ENCODE results near the gene SPTLC3. TPM values are rescaled to one million over a fixed set of nuclear protein-coding genes. Genes with fewer than 3 reads are reported as not detected.

SPTLC3 gene
- total and polyA plus RNA-seq, 2 of the 13 experiments (the other 11 are each of a cell fraction or from before 2014, with no cell fraction given), result 20.5 to 95.6 TPM

- TF ChIP-seq ZUFSP (CRISPR knock-in tag; IDR thresholded peaks at IDR 0.05; ENCODE audit: borderline replicate concordance) (no peak), TEAD3 (CRISPR knock-in tag; optimal IDR thresholded peaks at IDR 0.05; ENCODE audit: borderline replicate concordance) (no peak), GTF3A (CRISPR knock-in tag; conservative IDR thresholded peaks at IDR 0.05) (no peak), NCOA2 (CRISPR knock-in tag; IDR thresholded peaks at IDR 0.05) (no peak), MAFF (IDR thresholded peaks at IDR 0.05; ENCODE audit: low read depth, low read length) (peak; percentile 64; the same call in 1 of the 2 replicates), NFAT5 (CRISPR knock-in tag; IDR thresholded peaks at IDR 0.05) (peak; percentile 36; the same call in 1 of the 2 replicates), NR1H2 (CRISPR knock-in tag; IDR thresholded peaks at IDR 0.05; ENCODE audit: borderline replicate concordance, low read depth) (no peak), RORA (CRISPR knock-in tag; IDR thresholded peaks at IDR 0.05) (0 out of 2 replicates have a peak, but pooled peaks have one; percentile 30), ZNF598 (CRISPR knock-in tag; IDR thresholded peaks at IDR 0.05; ENCODE audit: borderline replicate concordance) (0 out of 2 replicates have a peak, but pooled peaks have one; percentile 44), ZNF414 (CRISPR knock-in tag; IDR thresholded peaks at IDR 0.05) (no peak), TCF7L2 (IDR thresholded peaks at IDR 0.05; ENCODE audit: low read depth, low read length) (no peak), ZMYM4 (CRISPR knock-in tag; IDR thresholded peaks at IDR 0.05) (no peak), ZBTB8A (CRISPR knock-in tag; IDR thresholded peaks at IDR 0.05; ENCODE audit: borderline replicate concordance, low read depth) (no peak), POLR2AphosphoS2 (IDR thresholded peaks at IDR 0.05; ENCODE audit: low read depth, low read length) (no peak), PAXIP1 (CRISPR knock-in tag; conservative IDR thresholded peaks at IDR 0.05) (no peak), MBD4 (IDR thresholded peaks at IDR 0.05; ENCODE audit: borderline replicate concordance, low read length) (no peak)
Measured at GRCh38 chr20:13009682-13010406, 1.1 kb downstream of the SPTLC3 start (continued).
